ENCODE data around the gene KRT33B. TPM values are rescaled to one million over a fixed set of nuclear protein-coding genes. Genes with fewer than 3 reads are reported as not detected.

KRT33B gene
- total RNA-seq, 2 experiments from 2014 or later: not detected

DNA sequence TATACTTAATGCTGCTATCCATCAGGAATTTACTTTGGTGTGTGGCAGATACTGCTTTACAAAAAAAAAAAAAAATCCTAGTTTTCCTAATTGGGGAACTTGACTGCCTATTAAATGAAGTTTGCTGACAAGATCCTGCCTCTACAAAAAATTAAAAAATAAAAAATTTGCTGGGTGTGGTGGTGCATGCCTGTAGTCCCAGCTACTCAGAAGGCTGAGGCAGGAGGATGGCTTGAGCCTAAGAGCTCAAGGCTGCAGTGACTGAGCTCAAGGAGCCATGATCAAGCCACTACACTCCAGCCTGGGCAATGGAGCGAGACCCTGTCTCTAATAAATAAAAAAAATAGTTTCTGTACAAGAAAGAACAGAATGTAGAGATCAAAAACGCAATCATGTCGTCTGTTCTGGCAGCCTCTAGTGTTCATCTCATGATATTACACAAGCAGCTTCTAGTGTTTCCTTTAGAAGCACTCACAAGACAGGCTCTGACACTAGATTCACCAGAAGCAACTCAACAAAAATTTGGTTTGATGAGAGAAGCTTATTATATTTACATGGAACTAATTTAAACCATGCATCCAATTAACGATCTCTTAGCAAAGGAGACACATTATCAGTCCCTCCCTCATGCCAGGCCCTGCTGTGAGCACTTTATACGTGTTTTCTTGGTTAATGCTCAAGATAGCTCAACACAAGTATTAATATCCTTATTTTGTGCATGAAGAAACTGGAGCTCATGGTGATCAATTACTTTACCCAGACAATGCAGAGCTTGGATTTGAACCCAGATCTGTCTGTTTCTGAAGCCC is 47.3 kb downstream of the KRT33B start:
- Mint-ChIP-seq H3K36me3 (ENCODE audit: low read depth) (no peaks in the 10 kb centered on the region), H3K27ac (no peak overlapping the region), H3K9me3 (peaks cover 11% of the 10 kb centered on the region), H3K4me3 (no peak overlapping the region), H3K4me1 (ENCODE audit: low read depth) (peaks cover 15% of the 10 kb centered on the region), H3K27me3 (no peaks in the 10 kb centered on the region)
- TF ChIP-seq, protein P1, sequence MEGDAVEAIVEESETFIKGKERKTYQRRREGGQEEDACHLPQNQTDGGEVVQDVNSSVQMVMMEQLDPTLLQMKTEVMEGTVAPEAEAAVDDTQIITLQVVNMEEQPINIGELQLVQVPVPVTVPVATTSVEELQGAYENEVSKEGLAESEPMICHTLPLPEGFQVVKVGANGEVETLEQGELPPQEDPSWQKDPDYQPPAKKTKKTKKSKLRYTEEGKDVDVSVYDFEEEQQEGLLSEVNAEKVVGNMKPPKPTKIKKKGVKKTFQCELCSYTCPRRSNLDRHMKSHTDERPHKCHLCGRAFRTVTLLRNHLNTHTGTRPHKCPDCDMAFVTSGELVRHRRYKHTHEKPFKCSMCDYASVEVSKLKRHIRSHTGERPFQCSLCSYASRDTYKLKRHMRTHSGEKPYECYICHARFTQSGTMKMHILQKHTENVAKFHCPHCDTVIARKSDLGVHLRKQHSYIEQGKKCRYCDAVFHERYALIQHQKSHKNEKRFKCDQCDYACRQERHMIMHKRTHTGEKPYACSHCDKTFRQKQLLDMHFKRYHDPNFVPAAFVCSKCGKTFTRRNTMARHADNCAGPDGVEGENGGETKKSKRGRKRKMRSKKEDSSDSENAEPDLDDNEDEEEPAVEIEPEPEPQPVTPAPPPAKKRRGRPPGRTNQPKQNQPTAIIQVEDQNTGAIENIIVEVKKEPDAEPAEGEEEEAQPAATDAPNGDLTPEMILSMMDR (IDR thresholded peaks at IDR 0.05): peak; percentile 82
- intact Hi-C loops (cut with micrococcal nuclease): loop anchor here (2.0 kb wide), 1 partner anchor 413 kb away; no protein-coding TSS in a partner anchor
- POLR2A ChIA-PET: interaction anchor here (0.6 to 1.2 kb wide), 3 partner anchors 19 to 192 kb away, joined by 3 read pairs; partner anchors contain the start of gene KRTAP29-1
- CTCF ChIA-PET: interaction anchor here (0.6 to 2.7 kb wide), 39 partner anchors 9 to 515 kb away, joined by 3 to 22 read pairs (median 4); partner anchors contain the start of genes KRT39, KRTAP16-1 and KRTAP29-1
- DNase-seq (no peak), ATAC-seq (peak; percentile 74)

DNA sequence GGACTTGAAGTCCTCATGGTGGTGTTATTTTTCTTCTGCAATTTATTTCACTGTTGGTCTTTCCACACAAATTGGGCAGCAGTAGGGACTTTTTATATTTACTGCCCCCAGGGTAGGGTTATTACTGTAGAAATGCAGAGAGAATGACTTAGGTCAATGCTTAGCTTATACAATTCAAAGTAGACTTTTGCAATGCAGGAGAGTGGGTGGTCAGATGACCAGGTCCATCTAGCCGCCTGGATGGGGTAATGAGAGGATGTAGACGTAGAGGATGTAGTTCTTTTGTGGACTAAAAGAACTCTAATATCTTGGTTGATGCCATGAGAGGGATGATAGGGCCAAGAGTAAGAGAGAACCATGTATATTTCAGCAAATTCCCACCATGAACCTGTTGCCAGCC is 51.4 kb downstream of the KRT33B start:
- ATAC-seq: no peak
- TF ChIP-seq, protein P1 (IDR thresholded peaks at IDR 0.05): no peak

DNA sequence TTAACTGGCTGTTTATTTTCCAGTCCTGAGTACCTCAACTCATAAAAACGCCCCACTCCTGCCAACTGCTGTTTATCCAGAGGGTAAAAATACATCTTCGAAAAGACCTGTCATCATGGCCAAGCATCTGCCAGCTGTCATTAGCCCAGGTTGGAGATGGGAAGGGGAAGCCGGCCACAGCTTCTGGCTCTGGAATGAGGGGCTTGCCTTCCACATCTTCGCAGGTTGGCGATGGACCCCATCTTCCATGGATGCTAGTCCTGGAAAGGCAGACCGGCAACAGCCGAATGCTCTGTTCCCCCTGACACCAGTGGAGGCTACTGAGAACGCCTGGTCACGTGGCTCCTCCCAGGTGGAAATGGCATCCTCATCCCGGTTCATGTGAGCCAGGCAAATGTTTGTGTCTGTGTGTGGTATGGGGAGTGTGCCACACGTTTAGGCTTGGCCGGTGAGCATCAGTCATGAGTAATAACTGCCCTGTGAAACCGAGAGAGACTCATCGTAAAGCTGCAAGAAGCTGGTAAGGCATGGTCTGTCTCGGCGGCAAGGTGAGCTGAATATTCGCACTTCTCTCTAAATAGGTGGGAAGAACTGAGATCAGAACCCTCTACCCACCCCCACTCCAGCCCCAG is 53.7 kb downstream of the KRT33B start:
- H3K27me3 Mint-ChIP-seq: no peaks in the 10 kb centered on the region
- peaks cover 4% of the 10 kb centered on the region for H3K4me1 Mint-ChIP-seq (ENCODE audit: low read depth)
- no peaks in the 10 kb centered on the region for H3K36me3 Mint-ChIP-seq (ENCODE audit: low read depth)
- no peak for ATAC-seq
- no peak overlapping the region for H3K27ac Mint-ChIP-seq
- no peak for DNase-seq
- intact Hi-C loops (cut with micrococcal nuclease): no loop called here
- H3K4me3 Mint-ChIP-seq: no peak overlapping the region
- peaks cover 11% of the 10 kb centered on the region for H3K9me3 Mint-ChIP-seq
- ChIA-PET CTCF (interaction anchor here (0.9 to 1.0 kb wide), 2 partner anchors 13 to 22 kb away, joined by 3 read pairs; no protein-coding TSS in a partner anchor), POLR2A (no interaction called here)
- TF ChIP-seq, protein P1 (IDR thresholded peaks at IDR 0.05): no peak

More for the DNA sequence above, 51.4 kb downstream of the KRT33B start:
- DNase-seq: no peak
- POLR2A ChIA-PET: interaction anchor here (0.7 kb wide), 1 partner anchor 9 kb away, joined by 3 read pairs; the partner anchor contains the start of gene KRTAP16-1
- no peak overlapping the region for H3K4me3 Mint-ChIP-seq
- CTCF ChIA-PET: interaction anchor here (0.9 kb wide), 1 partner anchor 231 kb away, joined by 3 read pairs; no protein-coding TSS in a partner anchor
- intact Hi-C loops (cut with micrococcal nuclease): no loop called here
- no peaks in the 10 kb centered on the region for H3K27me3 Mint-ChIP-seq
- H3K9me3 Mint-ChIP-seq: peaks cover 11% of the 10 kb centered on the region
- no peaks in the 10 kb centered on the region for H3K36me3 Mint-ChIP-seq (ENCODE audit: low read depth)
- H3K27ac Mint-ChIP-seq: no peak overlapping the region
- H3K4me1 Mint-ChIP-seq (ENCODE audit: low read depth): peaks cover 3% of the 10 kb centered on the region

DNA sequence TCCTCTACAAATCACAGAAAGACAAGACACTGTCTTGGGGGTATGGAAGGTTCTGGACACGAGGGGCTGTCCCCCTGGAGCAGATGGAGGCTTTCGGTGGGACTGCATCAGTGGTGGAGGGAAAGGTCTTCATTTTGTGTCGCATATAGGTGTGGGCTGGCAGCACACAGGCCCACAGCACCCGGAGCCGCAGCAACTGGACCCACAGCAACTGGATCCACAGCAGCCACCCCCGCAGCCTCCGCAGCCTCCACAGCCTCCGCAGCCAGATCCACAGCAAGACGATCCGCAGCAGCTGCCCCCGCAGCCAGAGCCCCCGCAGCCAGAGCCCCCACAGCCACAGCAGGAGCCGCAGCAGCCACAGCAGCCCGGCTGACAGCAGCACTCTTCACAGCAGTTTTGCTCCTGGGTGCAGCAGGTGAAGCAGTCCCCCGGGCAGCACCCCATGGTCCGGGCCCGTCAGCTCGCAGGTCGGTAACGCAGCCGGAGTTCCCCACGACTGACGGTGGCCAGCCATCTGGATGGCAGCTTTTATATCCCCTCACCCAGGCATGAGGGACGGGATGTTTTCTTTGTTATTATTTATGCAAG is 54.3 kb downstream of the KRT33B start, which contains the start of gene KRTAP17-1:
Gene KRTAP17-1 (minus strand): TSS at position 507 of the 591 bp plus-strand sequence. CDS start 60 bp downstream, at position 447.
- peaks cover 10% of the 10 kb centered on the region for H3K4me1 Mint-ChIP-seq (ENCODE audit: low read depth)
- ChIA-PET POLR2A (no interaction called here), CTCF (interaction anchor here (0.9 to 3.1 kb wide), 3 partner anchors 7 to 21 kb away, joined by 3 to 21 read pairs (median 3); no protein-coding TSS in a partner anchor)
- peaks cover 9% of the 10 kb centered on the region for H3K9me3 Mint-ChIP-seq
- intact Hi-C loops (cut with micrococcal nuclease): no loop called here
- H3K27ac Mint-ChIP-seq: no peak within 1 kb of the TSS
- no peak for DNase-seq
- H3K27me3 Mint-ChIP-seq: no peaks in the 10 kb centered on the region
- no peaks in the 10 kb centered on the region for H3K36me3 Mint-ChIP-seq (ENCODE audit: low read depth)
- no peak within 1 kb of the TSS for H3K4me3 Mint-ChIP-seq
- TF ChIP-seq, protein P1 (IDR thresholded peaks at IDR 0.05): no peak
- ATAC-seq: no peak

Other genes with a start within 250 kb of the KRT33B start
- not detected for gene KRTAP4-12, start 245.6 kb downstream of the KRT33B start, total RNA-seq
- gene KRTAP4-6, start 229.3 kb downstream of the KRT33B start, total RNA-seq: not detected
- not detected for gene KRTAP4-5, start 220.0 kb downstream of the KRT33B start, total RNA-seq
- not detected for gene KRTAP4-4, start 209.1 kb downstream of the KRT33B start, total RNA-seq
- gene KRTAP4-3, start 201.6 kb downstream of the KRT33B start, total RNA-seq: not detected
- gene KRTAP4-2, start 191.6 kb downstream of the KRT33B start, total RNA-seq: not detected
- not detected for gene KRTAP4-1, start 184.9 kb downstream of the KRT33B start, total RNA-seq
- gene KRTAP9-1, start 179.9 kb downstream of the KRT33B start, total RNA-seq: not detected
- gene KRTAP9-2, start 143.2 kb downstream of the KRT33B start, total RNA-seq: not detected
- not detected for gene KRTAP9-3, start 137.4 kb downstream of the KRT33B start, total RNA-seq
- not detected for gene KRTAP9-8, start 131.8 kb downstream of the KRT33B start, total RNA-seq
- not detected for gene KRTAP9-4, start 120.1 kb downstream of the KRT33B start, total RNA-seq
- gene KRTAP9-9, start 114.4 kb downstream of the KRT33B start, total RNA-seq: not detected
- gene KRTAP9-6, start 104.4 kb downstream of the KRT33B start, total RNA-seq: not detected
- gene KRTAP9-7, start 94.1 kb downstream of the KRT33B start, total RNA-seq: not detected
- gene KRTAP29-1, start 67.0 kb downstream of the KRT33B start, total RNA-seq: not detected
- gene KRTAP16-1, start 60.5 kb downstream of the KRT33B start, total RNA-seq: not detected
- not detected for gene KRTAP17-1, start 54.1 kb downstream of the KRT33B start, total RNA-seq
- not detected for gene KRT33A, start 19.0 kb downstream of the KRT33B start, total RNA-seq
- not detected for gene KRT34, start 12.5 kb upstream of the KRT33B start, total RNA-seq
- gene KRT31, start 27.8 kb upstream of the KRT33B start, total RNA-seq: not detected
- gene KRT37, start 54.8 kb upstream of the KRT33B start, total RNA-seq: not detected
- gene KRT38, start 71.2 kb upstream of the KRT33B start, total RNA-seq: not detected
- not detected for gene KRT32, start 97.6 kb upstream of the KRT33B start, total RNA-seq
- not detected for gene KRT35, start 111.3 kb upstream of the KRT33B start, total RNA-seq
- not detected for gene KRT36, start 120.1 kb upstream of the KRT33B start, total RNA-seq
- not detected for gene KRT13, start 135.8 kb upstream of the KRT33B start, total RNA-seq
- gene KRT15, start 149.1 kb upstream of the KRT33B start, total RNA-seq: not detected
- gene KRT19, start 158.5 kb upstream of the KRT33B start, total RNA-seq: not detected
- not detected for gene KRT9, start 202.2 kb upstream of the KRT33B start, total RNA-seq
- not detected for gene KRT14, start 217.1 kb upstream of the KRT33B start, total RNA-seq
- not detected for gene KRT16, start 243.0 kb upstream of the KRT33B start, total RNA-seq